Psoas muscle (tissue), 8 donors: ENCODE measurements around the gene STAC3. TPM values are rescaled to one million over a fixed set of nuclear protein-coding genes. Genes with fewer than 3 reads are reported as not detected.

Experiments used
- ATAC-seq, 4 donors: fragments of 200-7000 bp; cut with Tn5 transposase; one replicate each; pipeline ENCODE4 v1.9.1; 2020; ENCODE audit warnings: moderate library complexity in 3 of 4, mild to moderate bottlenecking in 2 of 4
- DNase-seq, 2 donors: peaks; one replicate each; pipeline ENCODE4 v3.0.0-alpha.2; 2020
- H3K27ac ChIP-seq: fragments of 200-600 bp; one replicate; pipeline ENCODE4 v1.8.0; 2022
- H3K27me3 ChIP-seq, 3 donors: fragments of 200-600 bp in 1 of 3; one replicate each; pipeline versions ENCODE4 v1.6.1 to v1.8.0; 2013 to 2022; ENCODE audit warnings: low read length in 2 of 3, mild to moderate bottlenecking in 2 of 3, moderate library complexity in 1 of 3; ENCODE audit not compliant: insufficient read depth in 3 of 3
- H3K36me3 ChIP-seq, 2 donors: fragments of 200-600 bp in 1 of 2; one replicate each; pipeline versions ENCODE4 v1.6.1 to v1.8.0; 2013 to 2022; ENCODE audit warnings: low read depth in 1 of 2, mild to moderate bottlenecking in 1 of 2, moderate library complexity in 1 of 2; ENCODE audit not compliant: insufficient read depth in 1 of 2
- H3K4me1 ChIP-seq: fragments of 200-600 bp; one replicate; pipeline ENCODE4 v1.8.0; 2022
- H3K4me3 ChIP-seq: fragments of 200-600 bp; one replicate; pipeline ENCODE4 v1.8.0; 2022; ENCODE audit warnings: mild to moderate bottlenecking
- H3K9me3 ChIP-seq: fragments of 200-600 bp; one replicate; pipeline ENCODE4 v1.8.0; 2022
- WGBS, 3 donors: extraction: QIAGEN DNeasy Blood & Tissue Kit; methylation state at CpG; one replicate each; pipeline versions ENCODE4 v1.1.6 to v1.1.7; 2013; 5-methylcytosine and 5-hydroxymethylcytosine counted together
- intact Hi-C, 2 donors: fragments of 100-400 bp; cut with DNase I; formaldehyde crosslinking; loops; one replicate each; pipeline versions ENCODE4 v1.11.0 to v1.14.2; 2022
- polyA plus RNA-seq, 3 donors: library from polyadenylated mRNA; stranded (reverse); fragments of 200-250 nt; gene quantifications; one replicate each; pipeline ENCODE4 v1.2.3, GENCODE V29; 2013
- total RNA-seq, 4 donors: library from RNA; stranded (reverse); fragmentation: NEBNext Ultra II Directional in 2 of 4; extraction: Animal tissue kit (Norgen Biotek cat#: 25700) in 2 of 4; gene quantifications; one replicate each; pipeline versions ENCODE4 v1.2.1 to v1.2.4, GENCODE V29; 2021 to 2023
- TF ChIP-seq, protein P1 (sequence below): fragments of 200-600 bp; IDR thresholded peaks from one replicate; pipeline ENCODE4 v1.8.0; 2022; ENCODE audit warnings: antibody characterized with exemption
- donor health status: healthy with polysubstance abuse.
- donor health status: DM: no; HTN: no; CAD: no; lungs with moderate emphysema.
- donor health status: Bipolar disorder and iron deficiency.
- donor health status: healthy.
- donor health status: DM: yes; HTN: yes; CAD: no.
- donor health status: DM: no; HTN: no; CAD: no.
- donor health status: DM: no; HTN: no; CAD: no.
- donor health status: DM: yes; HTN: yes; CAD: no.

STAC3 gene
- total and polyA plus RNA-seq, 7 donors = 98.2 to 1,676 (median 868) TPM

DNA sequence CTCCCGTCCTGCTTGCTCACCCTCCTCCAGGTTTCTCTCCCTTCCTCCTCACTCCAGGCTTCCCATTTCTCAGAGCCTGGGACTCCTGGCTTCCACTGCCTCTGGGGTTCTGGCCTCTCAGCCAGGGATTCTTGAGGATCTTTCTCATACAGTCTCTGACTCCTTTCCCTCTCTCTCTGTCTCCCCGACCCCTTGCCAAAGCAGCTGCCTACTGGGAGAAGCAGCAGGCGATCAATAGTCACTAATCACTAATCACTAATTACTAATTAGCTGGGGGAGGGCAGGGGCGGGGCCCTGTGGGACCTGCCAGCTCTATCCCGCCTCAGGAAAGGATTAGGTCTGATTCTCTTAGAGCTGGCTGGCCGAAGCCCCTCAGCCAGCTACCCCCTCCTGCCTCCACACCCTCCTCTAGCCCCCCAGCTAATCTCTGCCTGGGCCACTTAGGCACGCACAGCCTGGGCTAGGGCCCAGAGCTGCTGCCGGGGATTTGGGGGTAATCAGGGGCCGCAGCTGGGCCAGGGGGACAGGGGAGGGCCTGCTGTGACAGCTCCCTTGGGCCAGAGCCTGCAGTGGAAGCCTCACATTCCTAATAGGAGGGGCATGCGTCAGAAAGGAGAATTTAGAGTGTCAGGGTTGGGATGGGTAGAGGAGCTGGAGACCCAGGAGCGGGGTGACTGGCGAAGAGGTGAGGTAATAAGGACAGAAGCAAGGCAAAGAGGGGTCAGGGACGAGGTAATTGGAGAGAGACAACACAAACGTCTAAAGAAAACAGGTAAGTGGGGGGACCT is 31.6 kb downstream of the STAC3 start:
- ATAC-seq (no peak), DNase-seq (no peak)
- Histone ChIP-seq H3K27ac (no peak overlapping the region), H3K27me3 (peaks cover 0 to 85% (median 33%) of the 10 kb centered on the region in 3 donors), H3K36me3 (no peaks in the 10 kb centered on the region), H3K4me3 (no peak overlapping the region), H3K4me1 (peaks cover 6% of the 10 kb centered on the region), H3K9me3 (no peaks in the 10 kb centered on the region)
- 65 to 75% (median 71%) methylated on average over 14 of the region's 14 CpGs for WGBS, 3 donors
- TF ChIP-seq, protein P1, sequence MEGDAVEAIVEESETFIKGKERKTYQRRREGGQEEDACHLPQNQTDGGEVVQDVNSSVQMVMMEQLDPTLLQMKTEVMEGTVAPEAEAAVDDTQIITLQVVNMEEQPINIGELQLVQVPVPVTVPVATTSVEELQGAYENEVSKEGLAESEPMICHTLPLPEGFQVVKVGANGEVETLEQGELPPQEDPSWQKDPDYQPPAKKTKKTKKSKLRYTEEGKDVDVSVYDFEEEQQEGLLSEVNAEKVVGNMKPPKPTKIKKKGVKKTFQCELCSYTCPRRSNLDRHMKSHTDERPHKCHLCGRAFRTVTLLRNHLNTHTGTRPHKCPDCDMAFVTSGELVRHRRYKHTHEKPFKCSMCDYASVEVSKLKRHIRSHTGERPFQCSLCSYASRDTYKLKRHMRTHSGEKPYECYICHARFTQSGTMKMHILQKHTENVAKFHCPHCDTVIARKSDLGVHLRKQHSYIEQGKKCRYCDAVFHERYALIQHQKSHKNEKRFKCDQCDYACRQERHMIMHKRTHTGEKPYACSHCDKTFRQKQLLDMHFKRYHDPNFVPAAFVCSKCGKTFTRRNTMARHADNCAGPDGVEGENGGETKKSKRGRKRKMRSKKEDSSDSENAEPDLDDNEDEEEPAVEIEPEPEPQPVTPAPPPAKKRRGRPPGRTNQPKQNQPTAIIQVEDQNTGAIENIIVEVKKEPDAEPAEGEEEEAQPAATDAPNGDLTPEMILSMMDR = no peak
- intact Hi-C loops = loop anchor here in 1 of 2 donors (10.0 kb wide), 1 partner anchor 245 kb away; no protein-coding TSS in a partner anchor

DNA sequence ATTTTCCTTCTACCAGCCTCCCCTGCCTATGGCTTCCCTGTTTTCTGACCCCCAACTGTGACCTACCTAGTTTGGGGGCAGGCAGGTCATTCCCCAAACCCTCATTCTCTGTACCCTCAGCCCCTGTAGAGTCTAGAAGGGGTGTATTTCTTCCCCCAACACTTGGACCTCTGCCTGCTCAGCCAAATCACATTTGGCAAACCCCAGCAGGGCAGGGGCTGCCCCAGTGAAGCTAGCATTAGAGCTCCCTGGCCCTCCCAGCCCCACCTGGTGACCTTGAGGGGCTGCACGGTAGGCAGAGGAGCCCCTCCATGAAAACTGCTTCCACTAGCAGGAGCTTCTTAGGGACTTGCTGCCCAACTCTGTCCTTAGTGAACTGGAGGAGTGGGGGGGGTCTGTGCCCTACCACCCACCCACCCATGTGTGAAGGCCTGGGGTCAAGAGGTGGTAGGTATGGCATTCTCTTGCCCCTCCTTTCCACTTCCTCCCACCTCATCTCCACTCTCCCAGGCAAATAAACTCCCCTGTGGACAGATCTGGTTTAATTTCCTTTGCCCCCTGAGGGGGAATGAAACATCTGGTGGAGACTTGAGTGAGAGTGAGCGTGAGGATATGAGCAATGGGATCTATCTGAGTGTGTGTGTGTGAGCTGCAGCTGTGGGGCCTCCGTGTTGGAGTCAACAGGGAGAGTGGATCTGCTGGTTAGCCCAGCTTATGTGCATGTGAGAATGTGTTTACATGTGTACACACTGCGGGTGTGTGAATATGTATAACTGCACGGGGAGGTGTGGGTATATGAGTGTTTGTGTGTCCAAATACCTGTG is 32.7 kb downstream of the STAC3 start:
- ATAC-seq (no peak), DNase-seq (no peak)
- no peaks in the 10 kb centered on the region for H3K9me3 ChIP-seq
- peaks cover 0 to 74% (median 33%) of the 10 kb centered on the region in 3 donors for H3K27me3 ChIP-seq
- intact Hi-C loops = loop anchor here in 1 of 2 donors (10.0 kb wide), 1 partner anchor 247 kb away; no protein-coding TSS in a partner anchor
- H3K4me3 ChIP-seq = no peak overlapping the region
- WGBS, 3 donors = 79 to 86% (median 79%) methylated on average over 5 of the region's 5 CpGs
- H3K27ac ChIP-seq = no peak overlapping the region
- peaks cover 14% of the 10 kb centered on the region for H3K4me1 ChIP-seq
- TF ChIP-seq, protein P1 = no peak
- no peaks in the 10 kb centered on the region for H3K36me3 ChIP-seq

DNA sequence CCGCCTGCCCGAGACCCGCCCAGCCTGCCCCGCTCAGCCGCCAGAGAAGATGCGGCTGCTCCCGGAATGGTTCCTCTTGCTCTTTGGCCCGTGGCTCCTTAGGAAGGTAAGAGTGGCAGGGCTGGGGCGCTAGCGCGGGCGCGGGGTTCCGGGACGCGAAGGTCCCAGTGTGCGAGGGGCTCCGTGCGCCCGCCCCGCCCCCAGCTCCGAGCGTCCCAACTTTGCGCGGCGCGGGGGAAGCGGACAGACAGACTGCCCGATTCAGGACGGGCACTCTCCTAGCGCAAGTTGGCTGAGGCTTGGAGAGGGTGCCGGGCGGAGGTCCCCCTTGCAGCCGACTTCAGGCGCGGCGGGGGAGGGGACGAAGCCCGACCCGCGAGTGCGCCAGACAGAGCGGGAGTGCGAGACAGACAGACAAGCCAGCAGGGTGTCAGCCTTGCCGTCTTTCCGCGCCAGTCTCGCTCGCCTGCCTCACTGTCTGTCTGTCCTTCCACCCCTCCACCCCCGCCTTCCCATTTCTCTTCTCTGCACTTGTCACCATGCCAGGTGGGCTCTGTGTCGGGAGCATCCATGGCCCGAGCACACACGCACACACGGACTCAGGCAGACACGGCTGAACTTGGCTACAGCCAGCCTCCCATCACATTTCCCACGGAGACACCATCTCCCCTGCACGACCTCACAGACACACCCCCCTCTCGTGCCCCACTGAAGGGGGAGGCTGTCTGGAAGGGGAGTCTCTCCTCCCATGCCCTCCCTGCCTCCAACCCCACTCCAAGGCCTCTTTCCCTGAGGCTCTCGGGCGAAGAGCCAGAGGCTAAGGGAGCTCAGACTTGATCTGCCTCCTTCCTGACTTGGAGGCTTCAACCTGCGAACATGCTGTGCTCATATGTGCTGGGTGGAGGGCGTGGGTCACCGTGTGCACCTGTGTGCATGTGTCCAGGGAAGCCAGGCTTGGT is 33.8 kb downstream of the STAC3 start:
- peaks cover 0 to 68% (median 29%) of the 10 kb centered on the region in 3 donors for H3K27me3 ChIP-seq
- H3K9me3 ChIP-seq = no peaks in the 10 kb centered on the region
- H3K4me3 ChIP-seq = peak overlapping the region; percentile 68
- DNase-seq (no peak), ATAC-seq (no peak)
- intact Hi-C loops = loop anchor here in 1 of 2 donors (10.0 kb wide), 1 partner anchor 248 kb away; no protein-coding TSS in a partner anchor
- no peak overlapping the region for H3K27ac ChIP-seq
- TF ChIP-seq, protein P1 = no peak
- peaks cover 14% of the 10 kb centered on the region for H3K4me1 ChIP-seq
- WGBS, 3 donors = 4 to 8% (median 7%) methylated on average over 42 to 63 of the region's 63 CpGs
- no peaks in the 10 kb centered on the region for H3K36me3 ChIP-seq
